Measurements from ENCODE around the gene WDR48.
A peak's percentile ranks its signal among the peaks of the same experiment; 100 is the strongest.

WDR48 gene

DNA sequence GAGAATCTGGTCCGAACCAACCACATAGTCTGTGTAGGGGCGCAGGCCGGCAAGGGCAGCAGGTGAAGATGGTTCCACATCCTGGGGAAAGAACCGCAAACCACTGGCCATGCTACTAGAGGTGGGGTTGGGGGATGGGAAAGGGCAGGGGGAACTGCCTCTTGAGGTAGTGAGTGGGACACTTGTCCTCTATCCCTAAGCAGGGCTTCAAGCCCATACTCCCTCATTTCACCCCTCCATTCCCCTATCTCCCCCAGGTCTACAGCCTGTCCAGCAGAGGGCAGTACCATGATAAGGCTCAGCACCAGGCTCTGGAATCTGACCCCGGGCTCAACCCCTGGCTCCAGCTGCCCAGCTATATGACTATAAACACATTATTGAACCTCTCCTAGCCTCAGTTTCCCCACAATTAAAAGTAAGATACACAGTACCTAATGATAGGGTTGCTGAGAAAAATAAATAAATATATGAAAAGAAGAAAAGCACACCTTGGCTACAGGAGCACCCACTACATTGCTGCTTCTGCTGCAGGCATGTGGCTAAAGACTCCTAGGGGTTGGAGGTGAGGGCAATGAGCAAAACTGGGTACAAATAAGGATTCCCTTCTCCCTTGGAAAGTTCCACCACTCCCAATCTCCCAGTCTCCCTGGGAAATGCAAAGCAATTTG is 49.3 kb downstream of the WDR48 start:
- no peak overlapping the region for H3K4me3 ChIP-seq (ENCODE audit: low read depth, low read length)
- TF ChIP-seq, protein P1, sequence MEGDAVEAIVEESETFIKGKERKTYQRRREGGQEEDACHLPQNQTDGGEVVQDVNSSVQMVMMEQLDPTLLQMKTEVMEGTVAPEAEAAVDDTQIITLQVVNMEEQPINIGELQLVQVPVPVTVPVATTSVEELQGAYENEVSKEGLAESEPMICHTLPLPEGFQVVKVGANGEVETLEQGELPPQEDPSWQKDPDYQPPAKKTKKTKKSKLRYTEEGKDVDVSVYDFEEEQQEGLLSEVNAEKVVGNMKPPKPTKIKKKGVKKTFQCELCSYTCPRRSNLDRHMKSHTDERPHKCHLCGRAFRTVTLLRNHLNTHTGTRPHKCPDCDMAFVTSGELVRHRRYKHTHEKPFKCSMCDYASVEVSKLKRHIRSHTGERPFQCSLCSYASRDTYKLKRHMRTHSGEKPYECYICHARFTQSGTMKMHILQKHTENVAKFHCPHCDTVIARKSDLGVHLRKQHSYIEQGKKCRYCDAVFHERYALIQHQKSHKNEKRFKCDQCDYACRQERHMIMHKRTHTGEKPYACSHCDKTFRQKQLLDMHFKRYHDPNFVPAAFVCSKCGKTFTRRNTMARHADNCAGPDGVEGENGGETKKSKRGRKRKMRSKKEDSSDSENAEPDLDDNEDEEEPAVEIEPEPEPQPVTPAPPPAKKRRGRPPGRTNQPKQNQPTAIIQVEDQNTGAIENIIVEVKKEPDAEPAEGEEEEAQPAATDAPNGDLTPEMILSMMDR (IDR thresholded peaks at IDR 0.05; ENCODE audit: low read depth, low read length): peak; percentile 60

DNA sequence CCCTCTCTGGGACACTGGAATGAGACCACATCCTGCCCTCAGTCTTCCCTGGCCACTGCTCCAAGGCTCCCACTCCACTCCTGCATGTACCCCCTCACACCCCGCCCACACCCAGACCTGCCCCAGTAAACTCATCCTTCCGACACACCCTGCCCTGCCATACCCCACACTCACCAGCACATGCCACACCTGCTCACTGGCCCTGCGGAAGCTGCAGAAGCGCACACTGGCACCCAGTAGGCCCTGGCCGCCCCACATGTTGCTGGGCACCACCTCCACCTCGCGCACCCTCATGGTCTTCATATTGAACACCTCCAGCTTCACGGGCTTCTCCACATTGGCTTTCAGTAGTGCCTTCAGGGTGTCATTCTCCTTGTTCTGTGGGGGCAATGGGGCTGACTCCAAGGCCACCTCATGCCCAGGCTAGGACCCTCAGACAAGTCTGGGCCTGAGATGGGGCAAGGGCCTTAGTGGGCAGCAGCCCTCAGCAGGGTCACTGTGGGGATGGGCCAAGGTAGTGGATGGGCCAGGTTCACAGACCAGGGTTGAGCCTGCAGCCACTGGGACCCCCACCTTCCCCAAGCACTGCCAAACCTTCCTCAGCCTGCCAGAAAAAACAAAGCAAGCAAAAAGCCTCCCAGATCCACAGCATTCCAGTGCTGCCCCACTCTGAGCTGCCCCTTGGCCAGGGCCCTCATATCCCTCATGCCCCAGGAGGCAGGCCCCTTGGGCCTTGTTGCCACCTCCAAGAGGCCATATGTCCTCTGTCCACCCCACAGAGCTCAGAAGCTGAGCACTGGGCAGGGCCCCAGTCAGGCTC is 50.9 kb downstream of the WDR48 start:
- H3K4me3 ChIP-seq (ENCODE audit: low read depth, low read length): no peak overlapping the region
- TF ChIP-seq, protein P1 (IDR thresholded peaks at IDR 0.05; ENCODE audit: low read depth, low read length): no peak

DNA sequence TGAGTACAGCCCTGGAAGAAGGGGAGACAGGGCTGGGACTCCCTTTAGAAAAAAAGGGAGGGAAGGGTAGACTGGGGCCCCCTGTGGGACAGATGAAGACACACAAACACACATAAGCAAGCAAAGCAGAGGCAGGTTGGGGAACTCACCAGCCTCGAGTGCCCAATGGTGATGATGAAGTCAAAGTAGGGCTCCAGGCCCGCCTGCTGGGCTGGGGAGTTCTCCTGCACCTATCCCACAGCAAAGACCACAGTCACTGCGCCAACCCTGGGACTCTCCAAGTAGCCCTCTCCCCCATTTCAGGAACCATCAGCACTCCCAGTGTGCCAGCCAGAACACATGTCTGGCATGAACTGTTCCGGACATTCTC is 51.5 kb downstream of the WDR48 start:
- no peak overlapping the region for H3K4me3 ChIP-seq (ENCODE audit: low read depth, low read length)
- TF ChIP-seq, protein P1 (IDR thresholded peaks at IDR 0.05; ENCODE audit: low read depth, low read length): no peak

DNA sequence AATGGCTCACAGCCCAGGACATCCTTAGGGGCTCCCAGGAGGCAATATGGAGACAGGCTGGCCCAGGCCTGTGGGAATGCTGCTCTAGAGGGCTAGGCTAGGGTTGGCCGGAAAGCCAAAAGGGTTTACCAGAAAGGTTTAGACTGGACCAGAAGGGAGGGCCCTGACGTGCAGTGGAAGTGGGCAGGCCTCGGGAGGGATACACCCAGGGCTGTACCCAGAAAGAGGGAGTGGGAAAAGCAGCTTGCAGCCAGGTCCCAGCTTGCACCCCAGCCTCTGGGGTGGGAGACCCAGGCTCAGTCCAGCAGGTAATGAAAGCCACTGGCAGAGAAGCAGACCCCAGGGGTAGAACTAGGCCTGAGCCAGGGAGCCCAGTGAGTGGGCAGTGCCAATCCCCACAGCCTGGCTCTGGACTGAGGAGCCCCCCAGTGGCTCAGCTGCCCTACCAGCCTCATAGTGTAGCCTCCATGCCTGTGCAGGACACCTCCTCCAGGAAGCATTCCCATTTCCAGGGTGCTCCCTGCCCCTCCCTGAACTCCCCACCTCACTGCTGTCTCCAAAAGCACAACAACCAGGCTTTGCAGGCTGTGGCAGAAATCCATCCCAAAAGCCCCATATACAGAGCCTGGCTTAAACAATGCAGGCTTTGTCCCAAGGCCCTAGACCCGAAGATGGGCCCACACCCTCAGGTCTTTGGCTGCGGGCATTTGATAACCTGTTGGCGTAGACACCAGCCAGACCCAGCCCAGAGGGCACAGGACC is 52.2 kb downstream of the WDR48 start:
- TF ChIP-seq, protein P1 (IDR thresholded peaks at IDR 0.05; ENCODE audit: low read depth, low read length): no peak
- no peak overlapping the region for H3K4me3 ChIP-seq (ENCODE audit: low read depth, low read length)

DNA sequence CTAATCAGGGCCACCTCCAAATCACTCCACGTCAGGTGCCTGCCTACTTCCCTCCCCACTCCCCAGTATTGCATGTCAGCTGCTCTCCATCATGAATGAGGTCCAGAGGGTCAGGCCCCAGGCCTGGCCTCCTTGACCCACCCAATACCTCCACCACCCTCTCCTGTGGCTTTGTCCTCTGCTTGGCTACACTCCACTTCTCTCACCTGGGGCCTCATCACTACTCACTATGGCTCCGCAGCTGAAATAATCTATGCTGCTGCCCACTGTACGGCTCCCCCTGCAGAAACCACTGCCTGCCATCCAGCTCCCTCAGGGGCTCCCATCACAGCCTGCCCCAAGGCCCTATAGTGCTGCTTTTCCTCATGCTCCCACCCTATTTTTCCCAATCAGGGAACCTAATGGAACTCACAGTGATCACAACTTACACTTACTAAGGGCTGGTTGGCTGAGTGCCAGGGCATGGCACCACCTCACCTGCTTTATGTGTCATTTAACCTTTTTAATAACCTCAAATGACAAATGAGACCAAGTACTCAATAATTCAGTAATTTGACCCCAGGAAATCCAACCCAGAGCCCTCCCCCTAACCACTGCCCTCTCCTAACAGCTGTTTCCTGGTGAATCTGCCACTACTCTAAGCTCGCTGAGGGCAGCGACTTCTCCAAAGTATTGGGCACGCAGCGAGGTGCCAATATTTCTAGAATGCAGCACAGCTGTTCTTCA is 53.3 kb downstream of the WDR48 start:
- no peak overlapping the region for H3K4me3 ChIP-seq (ENCODE audit: low read depth, low read length)
- TF ChIP-seq, protein P1 (IDR thresholded peaks at IDR 0.05; ENCODE audit: low read depth, low read length): no peak

DNA sequence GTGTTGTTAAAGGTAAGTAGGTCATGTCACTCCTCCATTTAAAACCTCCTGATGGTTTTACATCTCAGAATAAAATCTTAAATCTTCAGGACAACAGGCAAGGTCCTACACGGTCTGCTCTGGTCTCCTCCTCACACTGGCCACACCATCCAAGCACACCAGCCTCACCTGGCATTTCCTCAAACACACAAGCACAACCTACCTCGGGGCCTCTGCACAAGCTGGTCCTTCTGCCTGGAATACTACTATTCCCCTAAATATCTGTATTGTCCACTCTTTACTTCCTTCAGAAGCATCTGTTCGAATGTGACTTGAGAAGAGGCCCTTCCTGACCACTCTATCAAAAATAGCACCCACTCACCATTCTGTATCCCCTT is 53.9 kb downstream of the WDR48 start:
- TF ChIP-seq, protein P1 (IDR thresholded peaks at IDR 0.05; ENCODE audit: low read depth, low read length): no peak
- no peak overlapping the region; the same call in 1 of the 2 replicates for H3K4me3 ChIP-seq (ENCODE audit: low read depth, low read length)

Measured in WI38 (cell line).